OCI-LY7 (cell line): Measurements from ENCODE around the gene BTC.

ENCODE experiments used
- EZH2phosphoT487 ChIP-seq: fragments of 200-600 bp; sonication (generic); IDR thresholded peaks from 2 replicates; pipeline ENCODE4 v1.6.1; 2018; ENCODE audit warnings: low read depth, borderline replicate concordance, mild to moderate bottlenecking, mixed run types, antibody characterized with exemption, low read length, moderate library complexity, mixed read lengths
- TF ChIP-seq, protein P1 (sequence below): fragments of 200-600 bp; sonication (generic); conservative IDR thresholded peaks from 2 replicates; pipeline ENCODE4 v1.5.1; 2014; ENCODE audit warnings: mild to moderate bottlenecking, antibody characterized with exemption, low read length, moderate library complexity, mixed read lengths

DNA sequence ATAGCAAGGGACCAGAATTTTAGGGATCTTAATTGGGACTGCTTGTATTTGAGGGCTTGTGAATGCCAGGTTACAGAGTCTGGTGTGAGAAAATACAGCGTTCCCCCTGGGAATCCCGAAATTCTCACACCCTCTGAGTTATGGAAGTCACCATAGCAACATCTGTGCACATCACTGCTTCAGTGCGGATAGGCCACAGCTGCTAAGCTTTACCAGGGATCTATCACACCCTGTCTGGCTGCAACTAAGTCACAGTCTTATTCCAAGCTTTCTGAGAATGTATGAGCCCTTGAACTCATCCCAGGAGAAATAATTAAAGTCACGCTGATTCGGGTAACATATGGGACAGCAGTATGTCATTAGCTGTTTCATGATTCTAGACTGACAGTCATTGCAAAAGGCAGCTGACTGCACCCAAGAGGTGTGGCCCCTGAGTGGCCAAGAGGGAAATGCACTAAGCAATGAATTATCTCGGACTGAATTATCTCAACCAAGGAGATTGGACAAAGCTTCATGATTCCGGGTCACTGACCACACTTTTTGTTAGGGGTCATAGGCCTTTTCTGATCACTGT, 46.7 kb upstream of the BTC start:
- TF ChIP-seq, protein P1, sequence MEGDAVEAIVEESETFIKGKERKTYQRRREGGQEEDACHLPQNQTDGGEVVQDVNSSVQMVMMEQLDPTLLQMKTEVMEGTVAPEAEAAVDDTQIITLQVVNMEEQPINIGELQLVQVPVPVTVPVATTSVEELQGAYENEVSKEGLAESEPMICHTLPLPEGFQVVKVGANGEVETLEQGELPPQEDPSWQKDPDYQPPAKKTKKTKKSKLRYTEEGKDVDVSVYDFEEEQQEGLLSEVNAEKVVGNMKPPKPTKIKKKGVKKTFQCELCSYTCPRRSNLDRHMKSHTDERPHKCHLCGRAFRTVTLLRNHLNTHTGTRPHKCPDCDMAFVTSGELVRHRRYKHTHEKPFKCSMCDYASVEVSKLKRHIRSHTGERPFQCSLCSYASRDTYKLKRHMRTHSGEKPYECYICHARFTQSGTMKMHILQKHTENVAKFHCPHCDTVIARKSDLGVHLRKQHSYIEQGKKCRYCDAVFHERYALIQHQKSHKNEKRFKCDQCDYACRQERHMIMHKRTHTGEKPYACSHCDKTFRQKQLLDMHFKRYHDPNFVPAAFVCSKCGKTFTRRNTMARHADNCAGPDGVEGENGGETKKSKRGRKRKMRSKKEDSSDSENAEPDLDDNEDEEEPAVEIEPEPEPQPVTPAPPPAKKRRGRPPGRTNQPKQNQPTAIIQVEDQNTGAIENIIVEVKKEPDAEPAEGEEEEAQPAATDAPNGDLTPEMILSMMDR: no peak
- no peak for TF ChIP-seq EZH2phosphoT487
